Liver (tissue), 9 donors: ENCODE data around the gene ATG4A. TPM values are rescaled to one million over a fixed set of nuclear protein-coding genes. Genes with fewer than 3 reads are reported as not detected.

Experiments
- DNase-seq: peaks from one replicate; pipeline ENCODE4 v3.0.0-alpha.2; 2017; ENCODE audit warnings: low spot score
- H3K27ac ChIP-seq, 2 donors: one replicate each; pipeline ENCODE4 v1.7.0; 2013; ENCODE audit warnings: inconsistent platforms in 2 of 2, low read length in 2 of 2, control low read depth in 1 of 2, low read depth in 1 of 2, mild to moderate bottlenecking in 1 of 2
- H3K27me3 ChIP-seq, 4 donors: one replicate each; pipeline versions ENCODE4 v1.6.1 to v1.7.0; 2013; ENCODE audit warnings: low read length in 3 of 4, inconsistent platforms in 1 of 4, mild to moderate bottlenecking in 1 of 4, moderate library complexity in 1 of 4; ENCODE audit not compliant: control insufficient read depth in 4 of 4, insufficient read depth in 4 of 4
- H3K36me3 ChIP-seq, 4 donors: one replicate each; pipeline versions ENCODE4 v1.6.1 to v1.7.0; 2013; ENCODE audit warnings: low read length in 3 of 4, mild to moderate bottlenecking in 3 of 4, low read depth in 1 of 4, moderate library complexity in 1 of 4; ENCODE audit not compliant: control insufficient read depth in 4 of 4, insufficient read depth in 3 of 4
- H3K4me1 ChIP-seq, 4 donors: one replicate each; pipeline versions ENCODE4 v1.6.1 to v1.7.0; 2013; ENCODE audit warnings: low read length in 3 of 4, mild to moderate bottlenecking in 3 of 4, moderate library complexity in 1 of 4; ENCODE audit not compliant: control insufficient read depth in 4 of 4, insufficient read depth in 4 of 4
- H3K4me3 ChIP-seq, 3 donors: one replicate each; pipeline versions ENCODE4 v1.6.1 to v1.7.0; 2013; ENCODE audit warnings: low read length in 3 of 3, control low read depth in 1 of 3, low read depth in 1 of 3, mild to moderate bottlenecking in 1 of 3
- H3K9ac ChIP-seq, 2 donors: one replicate each; pipeline ENCODE4 v1.7.0; 2013; ENCODE audit warnings: low read length in 2 of 2, mild to moderate bottlenecking in 2 of 2, moderate library complexity in 2 of 2, control low read depth in 1 of 2, low read depth in 1 of 2
- H3K9me3 ChIP-seq, 4 donors: one replicate each; pipeline versions ENCODE4 v1.6.1 to v1.7.0; 2013; ENCODE audit warnings: low read length in 3 of 4; ENCODE audit not compliant: control insufficient read depth in 4 of 4
- EGR1 ChIP-seq, 2 donors: IDR thresholded peaks; 2 replicates each; pipeline ENCODE4 v1.6.1; 2016 to 2018; ENCODE audit warnings: antibody characterized with exemption in 2 of 2, low read depth in 2 of 2
- FOXA1 ChIP-seq: IDR thresholded peaks from 2 replicates; pipeline ENCODE4 v1.6.1; 2016; ENCODE audit warnings: antibody characterized with exemption
- FOXA2 ChIP-seq: IDR thresholded peaks from 2 replicates; pipeline ENCODE4 v1.6.1; 2016; ENCODE audit warnings: antibody characterized with exemption
- GABPA ChIP-seq, 2 donors: IDR thresholded peaks in 1 of 2; conservative IDR thresholded peaks in 1 of 2; 2 replicates each; pipeline ENCODE4 v1.6.1; 2016; ENCODE audit warnings: antibody characterized with exemption in 2 of 2, mild to moderate bottlenecking in 1 of 2, moderate library complexity in 1 of 2
- HNF4A ChIP-seq, 2 donors: conservative IDR thresholded peaks; 2 replicates each; pipeline ENCODE4 v1.6.1; 2016; ENCODE audit warnings: antibody characterized with exemption in 2 of 2, mild to moderate bottlenecking in 2 of 2
- HNF4G ChIP-seq: IDR thresholded peaks from 2 replicates; pipeline ENCODE4 v1.6.1; 2016; ENCODE audit warnings: antibody characterized with exemption
- JUND ChIP-seq, 2 donors: IDR thresholded peaks; 2 replicates each; pipeline ENCODE4 v1.6.1; 2016; ENCODE audit warnings: antibody characterized with exemption in 2 of 2
- NR2F2 ChIP-seq: IDR thresholded peaks from 2 replicates; pipeline ENCODE4 v1.6.1; 2016; ENCODE audit warnings: antibody characterized with exemption
- RAD21 ChIP-seq, 2 donors: IDR thresholded peaks; 2 replicates each; pipeline ENCODE4 v1.6.1; 2016; ENCODE audit warnings: antibody characterized with exemption in 2 of 2, mild to moderate bottlenecking in 2 of 2
- RXRA ChIP-seq, 2 donors: IDR thresholded peaks; 2 replicates each; pipeline ENCODE4 v1.6.1; 2017 to 2018; ENCODE audit warnings: antibody characterized with exemption in 2 of 2, mild to moderate bottlenecking in 1 of 2
- SP1 ChIP-seq: IDR thresholded peaks from 2 replicates; pipeline ENCODE4 v1.6.1; 2018; ENCODE audit warnings: antibody characterized with exemption, mild to moderate bottlenecking
- TAF1 ChIP-seq: conservative IDR thresholded peaks from 2 replicates; pipeline ENCODE4 v1.6.1; 2016; ENCODE audit warnings: antibody characterized with exemption, mild to moderate bottlenecking
- YY1 ChIP-seq: IDR thresholded peaks from 2 replicates; pipeline ENCODE4 v1.6.1; 2016; ENCODE audit warnings: antibody characterized with exemption, mild to moderate bottlenecking
- WGBS: extraction: QIAGEN DNeasy Blood & Tissue Kit; methylation state at CpG from one replicate; pipeline ENCODE4 v1.1.7; 2013; 5-methylcytosine and 5-hydroxymethylcytosine counted together
- polyA plus RNA-seq, 2 donors: library from polyadenylated mRNA; stranded (reverse) in 1 of 2; unstranded in 1 of 2; fragments of 200-250 nt in 1 of 2; fragments of >200 nt in 1 of 2; fragmentation: Nextera tagmentation in 1 of 2; extraction: Ambion mirVana in 1 of 2; gene quantifications; one replicate each; pipeline versions ENCODE4 v1.2.1 to v1.2.3, GENCODE V29; 2013 to 2015
- total RNA-seq, 2 donors: library from RNA; depleted of rRNA; stranded (reverse); fragments of >200 nt; gene quantifications; one replicate each; pipeline ENCODE4 v1.2.3, GENCODE V29; 2014
- TF ChIP-seq, protein P1 (sequence below): IDR thresholded peaks from 2 replicates; pipeline ENCODE4 v1.6.1; 2016; ENCODE audit warnings: antibody characterized with exemption
- TF ChIP-seq, protein P2 (sequence below): fragments of 150-350 bp; IDR thresholded peaks from 2 replicates; pipeline ENCODE4 v1.5.1; 2017; ENCODE audit warnings: improper control_type of control experiment, low read depth, low read length; ENCODE audit not compliant: missing input control
- TF ChIP-seq, protein P3 (sequence below): IDR thresholded peaks from 2 replicates; pipeline ENCODE4 v1.6.1; 2016; ENCODE audit warnings: antibody characterized with exemption, mild to moderate bottlenecking
- TF ChIP-seq, protein P4 (sequence below): IDR thresholded peaks from 2 replicates; pipeline ENCODE4 v1.6.1; 2016; ENCODE audit warnings: antibody characterized with exemption
- TF ChIP-seq, protein P5 (sequence below): IDR thresholded peaks from 2 replicates; pipeline ENCODE4 v1.6.1; 2016; ENCODE audit warnings: antibody characterized with exemption
- donor health status: healthy.
- donor health status: healthy.
- donor health status: healthy.
- donor health status: healthy.
- donor health status: healthy.

ATG4A gene
- total and polyA plus RNA-seq, 4 donors, result 11.7 to 19.8 (median 16.6) TPM

DNA sequence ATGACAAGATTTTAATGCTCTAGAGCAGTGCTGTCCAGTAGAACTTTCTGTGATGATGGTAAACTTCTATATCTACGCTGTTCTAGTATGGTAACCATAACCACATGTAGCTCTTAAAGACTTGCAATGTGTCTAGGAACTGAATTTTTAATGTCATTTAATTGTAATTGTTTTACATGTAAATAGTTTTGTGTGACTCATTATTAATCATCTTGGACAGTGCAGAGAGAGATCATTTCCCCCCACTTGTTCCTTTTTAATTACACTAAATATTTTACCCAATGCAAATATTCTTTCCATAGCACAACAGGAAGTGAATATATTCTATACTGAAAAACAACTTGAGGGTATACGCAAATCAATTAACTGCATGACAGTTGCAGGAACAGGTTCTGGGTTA lies 5.8 kb downstream of the ATG4A start:
- Histone ChIP-seq H3K9me3 (no peaks in the 10 kb centered on the region), H3K36me3 (no peaks in the 10 kb centered on the region), H3K4me3 (no peak overlapping the region), H3K27me3 (no peaks in the 10 kb centered on the region), H3K4me1 (no peaks in the 10 kb centered on the region), H3K27ac (no peak overlapping the region), H3K9ac (no peak overlapping the region)
- 96% methylated on average over 2 of the region's 2 CpGs for WGBS
- TF ChIP-seq TAF1 (no peak), YY1 (no peak), EGR1 (IDR thresholded peaks at IDR 0.05; ENCODE audit: low read depth in 2 of 2) (no peak), JUND (IDR thresholded peaks at IDR 0.05) (no peak), HNF4G (no peak), FOXA1 (no peak), FOXA2 (no peak), SP1 (no peak), NR2F2 (no peak), GABPA (IDR thresholded peaks at IDR 0.05 in 1 of 2, conservative IDR thresholded peaks at IDR 0.05 in 1 of 2) (no peak), RXRA (IDR thresholded peaks at IDR 0.05) (no peak), RAD21 (IDR thresholded peaks at IDR 0.05) (no peak), HNF4A (conservative IDR thresholded peaks at IDR 0.05) (no peak)
- TF ChIP-seq, protein P1, sequence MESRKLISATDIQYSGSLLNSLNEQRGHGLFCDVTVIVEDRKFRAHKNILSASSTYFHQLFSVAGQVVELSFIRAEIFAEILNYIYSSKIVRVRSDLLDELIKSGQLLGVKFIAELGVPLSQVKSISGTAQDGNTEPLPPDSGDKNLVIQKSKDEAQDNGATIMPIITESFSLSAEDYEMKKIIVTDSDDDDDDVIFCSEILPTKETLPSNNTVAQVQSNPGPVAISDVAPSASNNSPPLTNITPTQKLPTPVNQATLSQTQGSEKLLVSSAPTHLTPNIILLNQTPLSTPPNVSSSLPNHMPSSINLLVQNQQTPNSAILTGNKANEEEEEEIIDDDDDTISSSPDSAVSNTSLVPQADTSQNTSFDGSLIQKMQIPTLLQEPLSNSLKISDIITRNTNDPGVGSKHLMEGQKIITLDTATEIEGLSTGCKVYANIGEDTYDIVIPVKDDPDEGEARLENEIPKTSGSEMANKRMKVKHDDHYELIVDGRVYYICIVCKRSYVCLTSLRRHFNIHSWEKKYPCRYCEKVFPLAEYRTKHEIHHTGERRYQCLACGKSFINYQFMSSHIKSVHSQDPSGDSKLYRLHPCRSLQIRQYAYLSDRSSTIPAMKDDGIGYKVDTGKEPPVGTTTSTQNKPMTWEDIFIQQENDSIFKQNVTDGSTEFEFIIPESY, result no peak
- TF ChIP-seq, protein P2, sequence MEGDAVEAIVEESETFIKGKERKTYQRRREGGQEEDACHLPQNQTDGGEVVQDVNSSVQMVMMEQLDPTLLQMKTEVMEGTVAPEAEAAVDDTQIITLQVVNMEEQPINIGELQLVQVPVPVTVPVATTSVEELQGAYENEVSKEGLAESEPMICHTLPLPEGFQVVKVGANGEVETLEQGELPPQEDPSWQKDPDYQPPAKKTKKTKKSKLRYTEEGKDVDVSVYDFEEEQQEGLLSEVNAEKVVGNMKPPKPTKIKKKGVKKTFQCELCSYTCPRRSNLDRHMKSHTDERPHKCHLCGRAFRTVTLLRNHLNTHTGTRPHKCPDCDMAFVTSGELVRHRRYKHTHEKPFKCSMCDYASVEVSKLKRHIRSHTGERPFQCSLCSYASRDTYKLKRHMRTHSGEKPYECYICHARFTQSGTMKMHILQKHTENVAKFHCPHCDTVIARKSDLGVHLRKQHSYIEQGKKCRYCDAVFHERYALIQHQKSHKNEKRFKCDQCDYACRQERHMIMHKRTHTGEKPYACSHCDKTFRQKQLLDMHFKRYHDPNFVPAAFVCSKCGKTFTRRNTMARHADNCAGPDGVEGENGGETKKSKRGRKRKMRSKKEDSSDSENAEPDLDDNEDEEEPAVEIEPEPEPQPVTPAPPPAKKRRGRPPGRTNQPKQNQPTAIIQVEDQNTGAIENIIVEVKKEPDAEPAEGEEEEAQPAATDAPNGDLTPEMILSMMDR, result no peak
- TF ChIP-seq, protein P3, sequence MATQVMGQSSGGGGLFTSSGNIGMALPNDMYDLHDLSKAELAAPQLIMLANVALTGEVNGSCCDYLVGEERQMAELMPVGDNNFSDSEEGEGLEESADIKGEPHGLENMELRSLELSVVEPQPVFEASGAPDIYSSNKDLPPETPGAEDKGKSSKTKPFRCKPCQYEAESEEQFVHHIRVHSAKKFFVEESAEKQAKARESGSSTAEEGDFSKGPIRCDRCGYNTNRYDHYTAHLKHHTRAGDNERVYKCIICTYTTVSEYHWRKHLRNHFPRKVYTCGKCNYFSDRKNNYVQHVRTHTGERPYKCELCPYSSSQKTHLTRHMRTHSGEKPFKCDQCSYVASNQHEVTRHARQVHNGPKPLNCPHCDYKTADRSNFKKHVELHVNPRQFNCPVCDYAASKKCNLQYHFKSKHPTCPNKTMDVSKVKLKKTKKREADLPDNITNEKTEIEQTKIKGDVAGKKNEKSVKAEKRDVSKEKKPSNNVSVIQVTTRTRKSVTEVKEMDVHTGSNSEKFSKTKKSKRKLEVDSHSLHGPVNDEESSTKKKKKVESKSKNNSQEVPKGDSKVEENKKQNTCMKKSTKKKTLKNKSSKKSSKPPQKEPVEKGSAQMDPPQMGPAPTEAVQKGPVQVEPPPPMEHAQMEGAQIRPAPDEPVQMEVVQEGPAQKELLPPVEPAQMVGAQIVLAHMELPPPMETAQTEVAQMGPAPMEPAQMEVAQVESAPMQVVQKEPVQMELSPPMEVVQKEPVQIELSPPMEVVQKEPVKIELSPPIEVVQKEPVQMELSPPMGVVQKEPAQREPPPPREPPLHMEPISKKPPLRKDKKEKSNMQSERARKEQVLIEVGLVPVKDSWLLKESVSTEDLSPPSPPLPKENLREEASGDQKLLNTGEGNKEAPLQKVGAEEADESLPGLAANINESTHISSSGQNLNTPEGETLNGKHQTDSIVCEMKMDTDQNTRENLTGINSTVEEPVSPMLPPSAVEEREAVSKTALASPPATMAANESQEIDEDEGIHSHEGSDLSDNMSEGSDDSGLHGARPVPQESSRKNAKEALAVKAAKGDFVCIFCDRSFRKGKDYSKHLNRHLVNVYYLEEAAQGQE, result no peak
- TF ChIP-seq, protein P4, sequence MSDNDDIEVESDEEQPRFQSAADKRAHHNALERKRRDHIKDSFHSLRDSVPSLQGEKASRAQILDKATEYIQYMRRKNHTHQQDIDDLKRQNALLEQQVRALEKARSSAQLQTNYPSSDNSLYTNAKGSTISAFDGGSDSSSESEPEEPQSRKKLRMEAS, result no peak
- TF ChIP-seq, protein P5, sequence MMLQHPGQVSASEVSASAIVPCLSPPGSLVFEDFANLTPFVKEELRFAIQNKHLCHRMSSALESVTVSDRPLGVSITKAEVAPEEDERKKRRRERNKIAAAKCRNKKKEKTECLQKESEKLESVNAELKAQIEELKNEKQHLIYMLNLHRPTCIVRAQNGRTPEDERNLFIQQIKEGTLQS, result no peak
- no peak for DNase-seq
